DOHH2 (cell line): Measurements from ENCODE around the gene GPC6.

ENCODE experiments used
- EZH2phosphoT487 ChIP-seq: fragments of 200-600 bp; sonication (generic); IDR thresholded peaks from 2 replicates; pipeline ENCODE4 v1.6.1; 2017; ENCODE audit warnings: borderline replicate concordance, mild to moderate bottlenecking, antibody characterized with exemption, low read length, moderate library complexity, mixed read lengths
- TF ChIP-seq, protein P1 (sequence below): fragments of 200-600 bp; sonication (generic); IDR thresholded peaks from one replicate; pipeline ENCODE4 v1.5.1; 2014; ENCODE audit warnings: antibody characterized with exemption, mild to moderate bottlenecking, low read depth, low read length; ENCODE audit not compliant: poor library complexity, severe bottlenecking

DNA sequence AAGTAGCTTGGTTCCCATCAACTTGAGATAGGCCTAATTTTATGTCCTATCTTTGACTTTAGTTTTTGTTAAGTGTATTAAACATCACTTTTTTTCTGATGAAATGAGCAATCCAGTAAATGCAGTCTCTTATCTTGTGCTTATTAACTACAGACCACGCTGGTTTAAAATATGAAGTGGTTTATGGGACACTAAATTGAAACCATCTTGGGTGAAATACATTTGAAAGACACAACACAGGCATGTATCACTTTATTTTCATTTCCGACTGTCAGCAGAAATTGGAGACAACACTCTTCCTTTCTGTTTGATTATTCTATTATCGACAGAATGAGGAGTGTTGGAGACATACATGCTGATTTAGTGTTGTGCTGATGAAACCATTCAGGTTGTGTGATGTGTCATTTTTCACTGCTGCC is 447.7 kb downstream of the GPC6 start:
- TF ChIP-seq, protein P1, sequence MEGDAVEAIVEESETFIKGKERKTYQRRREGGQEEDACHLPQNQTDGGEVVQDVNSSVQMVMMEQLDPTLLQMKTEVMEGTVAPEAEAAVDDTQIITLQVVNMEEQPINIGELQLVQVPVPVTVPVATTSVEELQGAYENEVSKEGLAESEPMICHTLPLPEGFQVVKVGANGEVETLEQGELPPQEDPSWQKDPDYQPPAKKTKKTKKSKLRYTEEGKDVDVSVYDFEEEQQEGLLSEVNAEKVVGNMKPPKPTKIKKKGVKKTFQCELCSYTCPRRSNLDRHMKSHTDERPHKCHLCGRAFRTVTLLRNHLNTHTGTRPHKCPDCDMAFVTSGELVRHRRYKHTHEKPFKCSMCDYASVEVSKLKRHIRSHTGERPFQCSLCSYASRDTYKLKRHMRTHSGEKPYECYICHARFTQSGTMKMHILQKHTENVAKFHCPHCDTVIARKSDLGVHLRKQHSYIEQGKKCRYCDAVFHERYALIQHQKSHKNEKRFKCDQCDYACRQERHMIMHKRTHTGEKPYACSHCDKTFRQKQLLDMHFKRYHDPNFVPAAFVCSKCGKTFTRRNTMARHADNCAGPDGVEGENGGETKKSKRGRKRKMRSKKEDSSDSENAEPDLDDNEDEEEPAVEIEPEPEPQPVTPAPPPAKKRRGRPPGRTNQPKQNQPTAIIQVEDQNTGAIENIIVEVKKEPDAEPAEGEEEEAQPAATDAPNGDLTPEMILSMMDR: no peak
- TF ChIP-seq EZH2phosphoT487: no peak
